ENCODE results near the gene PBX2.
"Not testable (repeated sequence)": the region's sequence is repeated elsewhere in the genome, so short reads cannot be mapped to it uniquely, and the experiment has no call there.

The PBX2 gene

DNA sequence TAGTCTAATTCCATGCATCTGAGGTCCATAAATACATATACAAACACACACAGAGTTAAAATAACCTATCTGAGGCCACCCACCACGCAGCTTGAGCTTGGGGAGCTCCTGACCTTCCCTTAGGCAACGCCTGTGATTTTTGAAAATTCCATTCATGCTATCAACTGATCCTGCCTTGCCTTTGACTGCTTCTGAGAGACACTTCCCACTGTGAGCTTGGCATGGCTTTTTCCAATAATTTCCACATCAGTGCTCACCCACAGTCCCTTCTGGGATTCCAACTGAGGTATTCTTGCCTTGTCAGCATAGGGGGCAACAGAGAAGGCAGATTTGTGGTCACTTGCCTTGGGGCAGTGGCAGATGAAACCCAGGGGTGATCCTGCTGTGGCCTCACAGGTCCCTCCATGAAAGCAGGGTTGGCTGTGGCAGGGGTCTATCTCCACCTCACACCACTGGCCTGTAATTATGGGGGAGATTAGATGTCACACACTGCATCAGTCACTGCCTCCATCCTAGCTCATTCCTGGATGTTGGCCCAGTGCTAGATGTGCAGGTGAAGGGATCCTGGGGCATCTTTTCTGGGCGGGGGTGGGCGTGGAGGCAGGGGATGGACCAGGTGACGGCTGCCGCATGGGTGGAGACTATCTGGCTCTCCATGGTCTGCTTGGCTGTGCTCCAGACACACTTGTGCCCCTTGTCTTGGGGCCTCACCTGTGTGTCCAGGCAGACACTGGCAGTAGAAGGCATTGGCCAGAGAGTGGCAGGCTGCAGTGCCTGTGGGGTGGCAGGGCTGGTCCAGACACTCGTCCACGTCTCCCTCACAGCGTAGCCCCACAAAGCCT lies 13.6 kb upstream of the PBX2 start:
- DNase-seq = peak; percentile 29

DNA sequence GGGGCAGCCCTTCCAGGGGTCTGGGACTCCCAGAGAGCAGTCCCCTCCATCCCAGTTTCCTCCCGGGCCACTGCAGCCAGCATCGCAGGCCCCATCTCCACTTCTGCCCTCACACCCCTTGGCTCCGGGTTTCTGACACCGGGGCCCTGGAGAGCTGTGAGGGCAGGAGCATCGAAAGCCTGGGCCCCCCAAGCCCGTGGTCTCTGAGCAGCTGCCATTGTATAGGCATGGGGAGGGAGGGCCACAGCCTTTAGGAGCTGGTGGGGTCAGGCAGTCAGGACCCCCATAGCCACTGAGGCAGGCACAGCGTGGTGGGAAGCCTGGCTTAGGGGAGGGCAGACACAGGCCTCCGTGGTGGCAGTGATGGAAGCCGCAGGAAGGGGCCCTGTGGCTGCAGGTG lies 12.2 kb upstream of the PBX2 start:
- no peak for DNase-seq

DNA sequence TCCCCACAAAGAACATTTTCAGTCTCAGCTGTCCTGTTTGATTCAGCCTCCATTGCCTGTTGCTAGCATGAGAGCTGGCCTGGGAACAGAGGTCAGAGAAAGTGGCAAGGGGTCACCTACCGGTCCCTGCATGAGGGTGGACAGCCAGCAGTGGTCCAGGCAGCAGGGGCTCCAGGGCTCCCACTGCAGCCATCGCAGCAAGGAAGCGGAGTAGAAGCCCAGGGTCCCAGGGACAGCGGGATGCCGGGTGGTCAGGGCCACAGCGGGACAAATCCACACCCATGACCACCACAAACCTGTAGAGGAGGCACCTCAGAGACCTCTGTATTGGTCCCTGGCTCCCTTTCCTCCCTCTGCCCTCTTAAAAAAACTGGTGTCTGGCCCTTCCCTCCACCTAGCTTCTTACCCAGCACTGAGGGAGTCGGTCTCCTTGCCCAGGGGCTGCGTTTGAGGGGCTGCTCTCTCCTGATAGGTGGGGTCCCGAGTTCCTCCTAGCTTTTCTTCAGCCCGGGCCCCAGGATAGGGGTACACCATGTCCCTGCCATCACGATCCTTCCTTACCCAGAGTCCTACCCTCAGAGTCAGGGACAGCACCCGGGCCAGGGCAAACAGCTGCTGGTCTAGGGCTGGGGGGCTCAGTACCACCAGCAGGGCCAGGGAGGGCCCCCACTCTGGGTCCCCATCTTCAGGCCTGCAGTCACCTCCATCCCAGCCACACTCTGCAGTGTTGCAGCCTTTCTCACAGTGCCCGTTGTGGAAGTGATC lies 10.9 kb upstream of the PBX2 start:
- DNase-seq = no peak

DNA sequence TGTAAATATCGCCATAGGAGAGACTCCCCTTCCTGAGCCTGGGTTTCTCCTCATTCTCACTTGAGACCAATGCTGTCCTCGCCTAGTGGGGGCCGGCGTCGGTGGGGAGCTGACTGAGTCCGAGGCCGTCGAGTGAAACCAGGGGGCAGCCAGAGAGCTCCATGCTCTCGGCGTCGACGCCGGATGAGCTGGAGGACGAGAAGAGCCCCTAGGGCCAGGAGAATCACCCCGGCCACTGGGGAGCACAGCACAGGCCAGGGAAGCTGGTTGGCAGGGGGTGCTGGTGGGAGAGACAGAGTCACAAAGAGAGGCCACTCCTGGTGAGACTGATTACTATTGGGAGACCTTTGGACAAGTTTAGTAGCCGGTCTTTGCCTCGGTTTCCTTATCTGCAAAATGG lies 8.9 kb upstream of the PBX2 start:
- DNase-seq = no peak

DNA sequence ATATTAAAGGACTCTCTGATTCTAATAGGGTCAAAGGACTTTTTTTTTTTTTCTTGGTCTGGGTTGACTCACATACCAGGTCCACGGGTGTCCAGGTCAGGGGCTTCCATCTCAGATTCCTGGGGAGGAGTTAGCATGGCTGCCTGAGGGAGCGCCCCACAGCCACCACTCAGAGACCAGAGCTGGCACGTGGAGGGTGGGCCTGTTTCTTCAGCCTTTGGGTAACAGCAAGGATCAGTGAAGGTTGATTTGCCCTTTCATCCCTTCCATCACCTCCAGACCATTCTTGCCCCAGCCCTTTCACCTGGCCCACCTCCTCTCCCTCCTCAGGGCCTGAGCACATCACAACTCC lies 8.3 kb upstream of the PBX2 start:
- DNase-seq = no peak

DNA sequence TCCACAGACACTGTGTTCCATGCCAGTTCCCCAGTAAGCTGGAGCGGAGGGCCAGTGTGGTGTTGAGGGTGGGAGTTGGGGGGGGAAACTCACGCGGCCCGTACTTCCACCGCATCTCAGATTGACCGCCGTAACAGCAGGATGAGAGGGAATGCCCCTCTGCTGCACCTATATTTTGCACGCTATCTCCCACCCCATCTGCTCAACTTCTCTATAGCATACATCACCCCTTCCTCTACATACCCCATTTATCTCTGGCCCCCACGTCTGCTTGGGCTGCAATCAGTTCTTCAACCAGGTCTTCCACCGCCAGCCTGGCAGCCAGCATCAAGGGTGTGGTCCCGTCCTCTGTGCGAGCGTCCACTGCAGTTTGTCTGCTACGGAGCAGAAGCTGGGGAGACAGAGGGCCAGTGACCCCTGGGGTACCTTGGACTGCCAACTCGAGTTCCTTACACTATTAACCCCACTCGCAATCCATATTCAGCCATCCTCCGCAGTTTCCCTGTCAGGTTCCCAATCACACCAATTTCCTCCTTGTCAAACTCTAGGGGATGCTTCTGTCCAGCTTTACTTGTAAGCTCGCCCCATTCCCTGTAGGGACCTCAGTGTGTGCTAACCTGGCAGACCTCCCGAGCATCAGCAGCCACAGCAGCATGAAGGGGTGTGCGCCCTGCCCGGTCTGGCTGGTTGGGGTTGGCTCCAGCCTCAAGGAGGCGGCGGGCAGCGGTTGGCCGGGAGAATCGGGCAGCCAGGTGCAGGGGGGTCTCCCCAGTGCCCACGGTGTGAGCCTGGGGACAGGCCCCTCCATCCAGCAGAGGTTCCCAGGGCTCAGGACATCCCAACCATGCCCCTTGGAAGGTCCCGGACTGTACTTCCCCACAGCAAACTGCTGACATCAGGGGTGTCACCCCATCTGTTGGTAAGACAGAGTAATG lies 6.9 kb upstream of the PBX2 start:
- no peak for DNase-seq

DNA sequence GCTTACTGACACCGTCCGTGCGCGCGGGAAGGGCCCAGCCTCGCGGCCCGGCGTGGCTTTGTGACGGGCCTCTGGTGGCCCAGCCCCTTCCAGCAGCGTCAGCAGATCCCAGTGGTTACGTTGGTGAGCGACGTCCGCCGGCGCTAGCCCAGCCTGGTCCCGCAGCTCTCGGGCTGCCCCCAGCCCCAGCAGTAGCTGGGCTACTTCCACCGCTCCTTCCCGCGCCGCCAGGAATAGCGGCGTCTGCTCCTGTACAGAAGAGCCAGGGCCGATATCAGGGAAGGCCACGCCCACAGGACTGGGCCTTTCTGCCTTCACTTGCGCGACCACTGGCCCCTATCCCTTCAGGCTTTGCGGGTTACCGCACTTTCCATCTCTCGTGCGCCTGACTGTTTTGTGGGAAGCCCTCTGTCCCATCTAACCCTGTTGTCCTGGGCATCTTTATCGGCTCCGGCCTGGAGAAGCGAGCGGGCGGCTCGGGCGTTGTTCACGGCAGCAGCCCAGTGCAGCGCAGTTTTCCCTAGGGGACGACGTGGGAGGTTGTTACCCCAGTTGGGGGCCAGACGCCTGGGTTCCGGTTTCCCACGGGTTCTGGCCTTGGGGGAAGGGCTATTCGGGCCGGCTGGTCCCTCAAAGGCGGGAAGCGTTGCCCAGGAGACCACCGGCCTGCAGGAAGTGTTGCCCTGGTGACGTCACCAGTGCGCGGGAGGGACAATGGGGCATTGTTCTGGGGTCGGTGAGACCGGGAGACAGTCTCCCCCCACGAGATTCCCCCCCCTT lies 6.1 kb upstream of the PBX2 start:
- peak; percentile 89 for DNase-seq

DNA sequence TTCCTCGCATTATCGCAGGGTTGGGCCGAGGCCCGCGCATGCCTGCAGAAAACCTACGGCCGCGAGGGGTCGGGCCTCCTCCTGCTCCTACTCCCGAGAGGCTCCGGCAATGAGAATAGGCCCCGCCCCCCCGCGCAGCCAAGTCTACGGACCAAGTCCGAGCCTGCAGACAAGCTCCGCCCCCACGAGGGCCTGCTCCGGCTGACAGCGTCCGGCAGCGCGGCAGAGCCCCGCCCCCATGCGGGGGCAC lies 5.6 kb upstream of the PBX2 start:
- peak; percentile 100 for DNase-seq

DNA sequence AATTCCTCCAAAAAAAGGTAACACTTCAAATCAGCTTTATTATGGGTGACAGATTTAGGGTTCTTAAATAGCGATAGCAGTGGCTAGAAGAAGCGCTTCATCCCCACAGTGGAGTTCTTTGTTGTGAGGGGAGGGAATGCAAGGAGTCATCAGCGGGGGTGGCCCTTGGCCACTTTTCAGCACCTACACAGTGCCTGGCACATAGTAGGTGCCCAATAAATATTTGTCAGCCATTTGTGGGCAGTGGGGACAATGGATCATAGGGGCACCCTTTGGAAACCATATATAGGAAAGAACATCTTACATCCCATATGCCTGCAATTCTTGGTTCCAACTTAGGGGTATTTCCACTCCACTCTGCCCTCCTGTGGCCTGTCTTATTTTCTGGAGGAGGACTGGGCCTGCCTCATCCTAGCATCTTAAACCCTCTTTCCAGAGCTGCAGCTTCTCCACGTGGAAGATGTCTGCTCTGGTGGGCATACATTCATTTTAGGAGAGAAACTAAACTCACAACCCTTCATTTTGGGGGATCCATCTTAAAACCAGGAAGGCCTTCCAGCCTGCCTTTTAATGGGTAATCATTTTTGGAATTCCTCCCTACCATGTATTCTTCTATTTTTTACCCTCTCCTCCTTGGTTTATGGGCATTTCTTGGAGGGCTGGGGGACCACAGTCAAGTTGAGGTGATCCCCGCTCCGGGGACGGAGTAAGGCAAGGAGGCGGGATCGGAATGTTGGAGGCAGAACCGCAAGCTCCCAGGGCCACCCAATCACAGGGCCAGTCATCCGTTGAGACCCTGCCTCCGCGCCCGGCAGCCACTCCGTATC lies 5.0 kb upstream of the PBX2 start:
- DNase-seq = peak; percentile 70

DNA sequence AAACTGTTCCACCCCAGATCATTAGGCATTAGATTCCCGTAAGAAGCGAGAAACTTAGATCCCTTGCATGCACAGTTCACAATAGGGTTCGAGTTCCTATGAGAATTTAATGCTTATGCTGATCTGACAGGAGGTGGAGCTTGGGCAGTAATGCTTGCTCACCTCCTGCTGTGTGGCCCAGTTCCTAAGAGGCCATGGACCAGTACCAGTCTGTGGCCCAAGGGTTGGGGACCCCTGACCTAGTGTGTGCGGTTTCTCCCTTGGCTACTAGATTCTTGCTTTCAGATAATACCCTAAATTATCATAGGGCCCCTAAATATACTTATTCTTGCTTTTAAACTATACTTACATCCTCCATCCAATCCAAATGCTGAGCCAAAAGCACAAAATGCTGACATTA lies 4.4 kb upstream of the PBX2 start:
- no peak for DNase-seq

DNA sequence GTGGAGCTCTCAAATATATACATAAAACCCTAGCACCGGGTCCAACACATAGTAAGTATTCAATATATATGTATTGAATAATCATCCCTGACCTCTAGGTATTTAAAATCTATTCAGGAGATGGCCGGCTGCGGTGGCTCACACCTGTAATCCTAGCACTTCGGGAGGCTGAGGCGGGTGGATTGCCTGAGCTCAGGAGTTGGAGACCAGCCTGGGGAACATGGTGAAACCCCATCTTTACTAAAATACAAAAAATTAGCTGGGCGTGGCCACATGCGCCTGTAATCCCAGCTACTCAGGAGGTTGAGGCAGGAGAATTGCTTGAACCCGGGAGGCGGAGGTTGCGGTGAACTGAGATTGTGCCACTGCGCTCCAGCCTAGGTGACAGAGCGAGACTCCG lies 3.1 kb upstream of the PBX2 start:
- not testable (repeated sequence) for DNase-seq

DNA sequence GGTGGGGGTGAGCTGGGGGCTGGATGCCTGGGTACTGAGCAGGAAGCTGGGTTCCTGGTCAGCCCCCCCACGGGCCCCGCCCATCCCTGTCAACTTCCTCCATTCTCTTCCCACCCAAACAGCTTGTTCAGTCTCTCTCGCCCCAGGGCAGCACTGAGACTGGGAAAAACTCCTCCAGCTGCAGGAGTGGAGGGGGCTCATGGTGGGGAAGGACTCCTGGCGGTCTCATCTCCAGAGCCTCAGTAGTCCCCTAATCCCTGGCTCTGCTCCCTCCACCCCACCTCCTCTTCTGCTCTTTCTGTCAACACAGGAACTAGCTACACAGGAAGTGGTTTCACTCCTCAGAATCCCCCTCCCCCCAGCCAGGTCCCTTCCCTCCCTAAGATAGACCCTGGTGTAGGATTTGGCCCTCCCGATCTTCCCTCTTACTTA lies 2.6 kb upstream of the PBX2 start, which contains the start of gene GPSM3:
Gene GPSM3, minus strand, starts transcription at position 36 of the 432 bp plus-strand sequence. CDS start 130 bp downstream, outside the sequence.
- peak; percentile 60 for DNase-seq

DNA sequence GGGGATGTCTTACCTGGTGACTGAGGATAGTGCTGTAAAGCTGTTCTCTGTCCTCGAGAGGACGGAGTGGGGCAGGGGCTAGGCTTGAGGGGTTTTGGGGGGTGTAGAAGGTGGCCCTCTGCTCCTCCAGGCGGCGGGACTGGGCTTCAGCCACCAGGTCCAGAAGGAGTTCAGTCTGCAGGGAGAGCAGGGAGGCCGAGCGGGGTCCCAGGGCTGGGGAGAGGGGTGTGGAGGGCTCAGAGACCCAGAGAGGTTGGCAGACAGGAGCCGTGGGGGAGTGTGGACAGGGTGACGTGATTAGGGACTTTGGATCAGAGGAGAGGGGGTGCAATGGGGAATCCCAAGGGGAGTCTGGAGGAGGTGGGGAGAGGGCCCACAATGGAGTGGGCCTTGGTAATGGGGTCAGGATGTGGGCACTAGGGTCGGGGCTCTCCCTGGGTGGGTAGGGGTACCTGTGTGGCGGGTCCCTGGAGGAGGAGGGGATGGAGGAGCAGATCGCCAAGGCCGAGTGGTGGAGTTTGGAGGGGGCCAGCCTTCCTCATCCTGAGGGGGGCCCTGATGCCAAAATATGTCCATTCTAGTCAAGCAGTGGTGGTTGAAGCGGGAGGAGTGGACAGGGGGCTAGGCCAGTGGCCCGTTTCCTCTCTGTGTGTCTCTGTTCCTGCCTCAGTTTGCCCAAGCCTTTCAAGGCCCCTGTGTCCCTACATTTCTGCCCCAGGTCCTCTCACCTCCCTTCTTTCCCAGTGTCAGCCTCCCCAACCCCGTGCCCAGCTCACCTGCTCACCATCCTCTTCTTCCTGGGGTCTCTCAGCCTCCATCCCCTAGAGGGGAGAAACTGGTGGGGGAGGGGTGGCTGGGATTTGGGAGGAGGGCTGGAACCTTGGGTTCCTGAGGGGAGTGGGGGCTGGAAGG lies 1.9 kb upstream of the PBX2 start:
- DNase-seq = no peak

DNA sequence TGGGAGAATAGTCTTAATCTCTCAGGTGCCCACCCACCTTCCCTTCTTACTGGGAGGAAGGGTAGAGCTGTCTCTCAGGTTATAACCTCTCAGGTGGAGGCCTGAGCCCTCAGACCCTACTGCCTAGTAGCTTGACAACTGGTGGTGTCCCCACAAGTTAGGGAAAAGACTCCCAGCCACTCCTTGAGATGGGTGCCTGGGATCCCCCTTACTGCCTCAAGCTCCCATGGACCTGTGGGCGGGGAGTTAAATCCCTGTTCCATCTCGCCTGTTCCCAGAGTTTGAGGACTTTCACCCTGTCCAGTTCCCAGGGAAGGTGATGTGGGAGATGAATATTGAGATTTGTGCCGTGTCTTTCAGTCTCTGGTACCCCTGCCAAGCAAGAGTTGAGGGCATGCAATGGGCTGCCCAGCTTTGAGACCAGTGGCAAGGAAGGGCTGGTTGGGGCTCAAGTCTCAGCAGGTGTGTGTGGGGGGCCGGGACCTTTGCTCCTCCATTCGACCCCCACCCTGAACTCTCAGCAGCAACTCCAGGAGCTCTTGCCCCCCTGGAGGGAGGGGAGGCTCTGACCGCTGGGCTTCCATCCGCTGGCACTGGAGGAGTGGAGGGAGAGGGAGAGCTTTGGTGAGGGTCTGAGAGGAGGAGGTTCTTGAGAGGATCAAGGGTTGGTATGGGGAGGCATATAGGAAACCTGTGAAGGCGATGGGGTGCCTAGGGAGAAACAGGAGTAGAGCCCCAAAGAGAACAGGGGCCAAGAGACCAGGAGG lies 1.1 kb upstream of the PBX2 start:
- DNase-seq = no peak

DNA sequence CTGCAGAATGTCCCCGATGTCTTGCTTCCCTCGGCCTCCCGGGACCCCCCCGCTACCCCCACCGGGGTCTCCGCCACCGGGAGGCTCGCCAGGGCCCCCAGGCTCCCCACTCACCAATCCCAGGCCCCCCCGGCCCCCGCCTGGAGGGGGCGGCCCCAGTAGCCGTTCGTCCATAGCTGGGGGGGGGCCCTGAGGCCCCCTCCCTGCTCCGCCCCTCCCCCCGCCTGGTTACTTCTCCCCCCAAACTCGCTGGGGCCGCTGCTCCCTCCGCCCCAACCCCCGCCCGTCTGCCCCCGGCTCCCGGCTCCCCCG lies 304 bp downstream of the PBX2 start:
- no peak for DNase-seq

DNA sequence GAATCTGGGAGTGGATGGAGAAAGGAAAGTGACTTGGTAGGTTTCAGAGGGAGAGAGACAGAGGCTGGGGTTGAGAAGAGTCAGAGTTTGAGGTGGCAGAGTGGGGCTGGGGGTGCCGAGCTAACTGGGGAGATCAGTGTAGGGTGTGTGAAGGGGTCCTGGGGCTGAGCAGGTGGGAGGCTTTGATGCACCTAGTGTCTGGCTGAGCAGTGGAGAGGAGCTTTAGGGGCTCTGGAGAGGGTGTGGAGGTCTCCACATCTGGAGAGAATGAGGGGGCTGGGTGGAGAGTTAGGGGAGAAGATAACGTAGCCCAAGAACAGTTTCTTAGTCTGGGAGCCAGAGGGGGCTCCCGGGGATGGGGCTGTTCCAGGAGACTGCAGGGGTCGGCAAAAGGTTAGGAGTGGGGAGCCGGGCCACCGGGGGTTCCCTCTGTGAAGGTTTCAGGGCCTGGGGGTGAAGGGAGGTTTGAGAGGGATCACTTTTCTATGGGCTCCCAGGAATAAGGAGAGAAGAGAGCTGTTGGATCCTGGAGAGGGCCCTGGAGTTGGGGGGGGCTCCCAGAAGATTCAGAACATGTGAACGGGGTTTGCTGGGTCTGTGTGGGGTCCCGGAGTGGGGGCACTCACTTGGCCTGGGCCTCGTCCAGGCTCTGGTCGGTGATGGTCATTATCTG lies 797 bp downstream of the PBX2 start:
- no peak for DNase-seq

DNA sequence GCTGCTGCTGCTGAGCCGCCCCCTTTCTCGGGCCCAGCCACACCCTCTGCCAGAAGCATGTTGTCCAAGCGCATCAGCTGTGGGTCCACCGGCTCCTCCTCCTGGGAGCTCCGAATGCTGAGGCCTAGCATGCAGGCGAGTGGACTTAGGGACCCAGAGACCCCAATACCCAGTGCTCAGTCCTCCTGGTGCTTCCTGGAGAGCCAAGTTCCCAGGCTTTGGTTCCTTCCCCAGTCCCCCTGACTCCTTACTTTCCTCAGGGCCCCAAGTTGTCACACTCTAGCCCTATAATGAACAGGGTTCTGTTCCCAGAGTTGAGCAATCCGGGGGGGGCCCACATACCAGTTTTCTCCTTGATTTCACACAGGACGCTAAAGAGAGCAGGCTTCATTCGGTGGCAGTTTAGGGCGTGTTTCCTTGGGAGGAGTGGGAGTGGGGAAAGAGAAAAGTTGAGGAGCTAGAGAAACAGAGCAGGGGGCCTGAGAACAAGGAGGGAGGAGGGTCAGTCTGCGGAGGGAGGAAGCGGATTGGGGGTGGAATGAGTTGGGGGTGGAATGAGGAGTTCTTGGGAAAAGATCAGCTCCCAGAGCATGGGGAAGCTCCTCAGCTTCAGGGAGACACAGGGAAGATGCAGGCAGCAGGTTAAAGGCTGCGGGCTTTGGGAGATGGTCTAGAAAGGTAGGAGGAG lies 1.5 kb downstream of the PBX2 start:
- DNase-seq = peak; percentile 19

DNA sequence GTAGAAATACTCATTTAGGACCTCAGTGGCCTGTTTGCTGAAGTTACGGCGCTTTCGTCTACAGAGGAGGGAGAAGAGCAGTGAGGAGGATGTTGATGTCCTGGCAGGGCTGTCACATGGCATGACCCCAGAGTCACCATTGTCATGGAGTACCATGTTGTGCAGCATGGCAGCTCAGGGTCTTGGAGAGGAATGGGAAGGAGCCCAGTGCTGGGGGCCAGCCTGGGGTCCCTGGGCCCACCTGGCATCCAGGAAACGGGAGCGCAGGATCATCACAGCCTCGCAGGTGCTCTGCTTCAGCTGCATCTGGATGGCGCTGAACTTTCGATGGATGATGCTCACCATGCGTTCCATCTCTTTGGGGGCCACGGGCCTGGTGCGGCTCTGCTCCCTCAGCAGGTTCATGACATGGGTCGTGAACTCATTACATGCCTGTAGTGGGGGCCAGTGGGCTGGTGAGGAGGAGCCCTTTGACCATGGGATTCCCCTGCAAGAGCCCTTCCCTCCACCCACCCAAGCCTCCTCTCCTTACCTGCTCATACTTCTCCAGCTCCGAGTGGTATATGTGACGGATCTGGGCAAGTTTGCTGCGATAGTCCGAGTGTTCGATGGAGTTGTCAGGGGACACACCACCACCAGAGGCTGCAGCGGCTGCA lies 2.1 kb downstream of the PBX2 start:
- not testable (repeated sequence) for DNase-seq
